Uterus (tissue), 2 donors: ENCODE data around the gene MAGI2.

Experiments used
- CTCF ChIP-seq, 4 experiments: fragments of 200-600 bp in 2 of 4; fragments of 450-650 bp in 2 of 4; sonication (generic) in 2 of 4; IDR thresholded peaks; one replicate each; pipeline ENCODE4 v1.5.1; 2016 to 2019; ENCODE audit warnings: antibody characterized with exemption in 4 of 4, mild to moderate bottlenecking in 2 of 4, moderate library complexity in 1 of 4
- POLR2A ChIP-seq, 2 donors: fragments of 450-650 bp; IDR thresholded peaks; one replicate each; pipeline ENCODE4 v1.6.1; 2016; ENCODE audit warnings: antibody characterized with exemption in 2 of 2, mild to moderate bottlenecking in 1 of 2, moderate library complexity in 1 of 2

GRCh38 chr7:78863281-78863680 is 590.2 kb downstream of the MAGI2 start:
- no peak for TF ChIP-seq CTCF (IDR thresholded peaks at IDR 0.05)
- TF ChIP-seq POLR2A (IDR thresholded peaks at IDR 0.05) = no peak
